Adrenal gland (tissue), 12 donors: ENCODE data around the gene TMEM81. TPM values are rescaled to one million over a fixed set of nuclear protein-coding genes. Genes with fewer than 3 reads are reported as not detected.

ENCODE experiments used
- DNase-seq, 7 donors: peaks; one replicate each; pipeline ENCODE4 v3.0.0-alpha.2; 2019 to 2020
- H3K27ac ChIP-seq, 5 donors: fragments of 200-600 bp; sonication (generic) in 4 of 5; 1 replicate in 3 of 5; 2 replicates in 2 of 5; pipeline versions ENCODE4 v1.5.1 to v1.8.0; 2016 to 2020; ENCODE audit warnings: mild to moderate bottlenecking in 1 of 5
- H3K27me3 ChIP-seq: fragments of 200-600 bp; 2 replicates; pipeline ENCODE4 v1.8.0; 2021
- H3K36me3 ChIP-seq, 2 donors: fragments of 200-600 bp; replicated peaks in 1 of 2; 1 replicate in 1 of 2; 2 replicates in 1 of 2; pipeline versions ENCODE4 v1.5.1 to v1.8.0; 2018 to 2022
- H3K4me1 ChIP-seq, 2 donors: fragments of 200-600 bp; replicated peaks in 1 of 2; 1 replicate in 1 of 2; 2 replicates in 1 of 2; pipeline versions ENCODE4 v1.5.1 to v1.8.0; 2018 to 2021
- H3K4me3 ChIP-seq, 4 donors: fragments of 200-600 bp; sonication (generic) in 3 of 4; one replicate each; pipeline ENCODE4 v1.5.1; 2016 to 2018
- H3K9me3 ChIP-seq, 3 donors: fragments of 200-600 bp; sonication (generic) in 1 of 3; replicated peaks in 1 of 3; 1 replicate in 2 of 3; 2 replicates in 1 of 3; pipeline versions ENCODE4 v1.5.1 to v1.8.0; 2016 to 2021
- CTCF ChIP-seq, 6 experiments: fragments of 450-650 bp in 4 of 6; fragments of 200-600 bp in 2 of 6; sonication (generic) in 1 of 6; IDR thresholded peaks; 1 replicate in 5 of 6; 2 replicates in 1 of 6; pipeline versions ENCODE4 v1.5.1 to v1.8.0; 2016 to 2021; ENCODE audit warnings: antibody characterized with exemption in 6 of 6, mild to moderate bottlenecking in 2 of 6, moderate library complexity in 1 of 6
- POLR2A ChIP-seq, 2 donors: fragments of 450-650 bp; IDR thresholded peaks; one replicate each; pipeline ENCODE4 v1.6.1; 2017; ENCODE audit warnings: antibody characterized with exemption in 2 of 2, mild to moderate bottlenecking in 2 of 2, moderate library complexity in 1 of 2
- WGBS, 4 donors: extraction: QIAGEN DNeasy Blood & Tissue Kit in 2 of 4; methylation state at CpG; one replicate each; pipeline versions ENCODE4 v1.1.5 to v1.1.7; 2013 to 2017; 5-methylcytosine and 5-hydroxymethylcytosine counted together
- intact Hi-C, 2 donors: fragments of 100-400 bp; cut with DNase I; formaldehyde crosslinking; loops; one replicate each; pipeline versions ENCODE4 v1.14.1 to v1.15.0; 2022 to 2023
- polyA plus RNA-seq, 3 donors: library from polyadenylated mRNA; stranded (reverse); fragments of 200-250 nt in 2 of 3; fragments of 350-450 nt in 1 of 3; fragmentation: Illumina TruSeq in 1 of 3; extraction: RNeasy Lipid Tissue Mini Kit (QIAGEN cat#74804) in 1 of 3; gene quantifications; one replicate each; pipeline ENCODE4 v1.2.3, GENCODE V29; 2013 to 2014
- total RNA-seq, 9 donors: library from RNA; depleted of rRNA in 4 of 9; stranded (reverse); fragments of >200 nt in 4 of 9; fragments of 120-200 nt in 1 of 9; fragmentation: NEBNext Ultra II Directional in 1 of 9; extraction: Animal tissue kit (Norgen Biotek cat#: 25700) in 1 of 9; gene quantifications; one replicate each; pipeline versions ENCODE4 v1.1.0 to v1.2.4, GENCODE V29; 2013 to 2023
- donor health status: healthy with polysubstance abuse.
- donor health status: Bipolar disorder and iron deficiency.
- donor health status: DM: yes; HTN: yes; CAD: no.
- donor health status: DM: no; HTN: no; CAD: no.
- donor health status: DM: no; HTN: no; CAD: no.
- donor health status: DM: yes; HTN: yes; CAD: no.

Gene TMEM81
- total and polyA plus RNA-seq, 12 donors, result 1.9 to 5.0 (median 3.5) TPM

- no peak overlapping the region for H3K27ac ChIP-seq
- intact Hi-C loops, result no loop called here
- no peaks in the 10 kb centered on the region for H3K27me3 ChIP-seq
- no peak overlapping the region for H3K4me3 ChIP-seq
- WGBS, 4 donors, result 61 to 78% (median 68%) methylated on average over 2 of the region's 2 CpGs
- H3K4me1 ChIP-seq, result peaks cover 12 to 31% of the 10 kb centered on the region in 2 donors
- no peak for DNase-seq
- H3K36me3 ChIP-seq, result peaks cover 0 to 25% of the 10 kb centered on the region in 2 donors
- no peaks in the 10 kb centered on the region for H3K9me3 ChIP-seq
- TF ChIP-seq POLR2A (IDR thresholded peaks at IDR 0.05), result no peak
- TF ChIP-seq CTCF (IDR thresholded peaks at IDR 0.05), result no peak
Measured at GRCh38 chr1:205118752-205119151, 34.5 kb upstream of the TMEM81 start.

- Histone ChIP-seq H3K36me3 (peaks cover 0 to 42% of the 10 kb centered on the region in 2 donors), H3K4me3 (no peak overlapping the region), H3K4me1 (no peaks in the 10 kb centered on the region), H3K9me3 (no peaks in the 10 kb centered on the region), H3K27me3 (no peaks in the 10 kb centered on the region), H3K27ac (no peak overlapping the region)
- intact Hi-C loops, result no loop called here
- TF ChIP-seq POLR2A (IDR thresholded peaks at IDR 0.05), result no peak
- TF ChIP-seq CTCF (IDR thresholded peaks at IDR 0.05), result no peak
- DNase-seq, result no peak
Measured at GRCh38 chr1:205111354-205111753, 27.1 kb upstream of the TMEM81 start.

DNA sequence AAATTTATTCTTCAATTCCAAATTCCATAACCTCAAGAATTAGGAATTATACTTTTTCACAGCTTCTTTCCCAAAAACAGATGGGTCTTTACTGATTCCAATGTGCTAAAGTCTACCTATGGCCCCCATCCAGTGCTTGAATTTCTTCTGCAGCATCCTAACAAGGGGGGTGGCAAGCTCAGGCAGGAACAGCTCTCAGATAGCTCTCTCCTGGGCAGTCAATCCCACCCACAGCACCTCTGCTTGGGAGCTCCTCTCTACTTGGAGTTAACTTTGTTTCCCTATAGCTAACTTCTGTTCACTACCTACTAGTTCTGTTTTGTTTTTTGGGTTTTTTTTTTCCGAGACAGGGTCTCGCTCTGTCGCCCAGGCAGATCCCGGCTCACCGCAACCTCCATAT is 25.5 kb upstream of the TMEM81 start:
- intact Hi-C loops, result no loop called here
- no peak overlapping the region for H3K27ac ChIP-seq
- no peak overlapping the region for H3K4me3 ChIP-seq
- no peak for DNase-seq
- peaks cover 0 to 50% of the 10 kb centered on the region in 2 donors for H3K36me3 ChIP-seq
- H3K9me3 ChIP-seq, result no peaks in the 10 kb centered on the region
- 88 to 98% (median 93%) methylated on average over 5 of the region's 5 CpGs for WGBS, 4 donors
- no peak for TF ChIP-seq POLR2A (IDR thresholded peaks at IDR 0.05)
- H3K4me1 ChIP-seq, result no peaks in the 10 kb centered on the region
- no peaks in the 10 kb centered on the region for H3K27me3 ChIP-seq

DNA sequence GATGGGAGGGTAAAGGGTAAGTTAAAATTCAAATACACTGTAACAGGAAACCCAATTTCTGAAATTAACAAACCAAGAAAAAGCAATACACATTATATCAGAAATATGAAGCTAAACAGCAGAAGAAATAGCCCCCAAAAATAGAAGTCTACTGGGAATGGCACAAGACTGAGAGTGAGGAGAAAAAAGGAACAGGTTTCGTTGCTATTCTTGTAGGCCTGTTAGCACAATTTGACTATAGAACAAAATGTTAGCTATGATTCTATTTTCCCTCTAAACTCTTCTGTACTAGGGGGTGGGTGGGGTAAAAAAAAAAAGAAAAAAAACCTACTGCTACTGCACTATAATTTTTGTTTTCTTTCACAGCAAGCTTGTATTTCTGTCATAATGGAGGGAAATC is 25.0 kb upstream of the TMEM81 start:
- 86 to 98% (median 93%) methylated on average over 1 of the region's 1 CpG for WGBS, 4 donors
- TF ChIP-seq POLR2A (IDR thresholded peaks at IDR 0.05) (no peak), CTCF (IDR thresholded peaks at IDR 0.05) (no peak)
- Histone ChIP-seq H3K36me3 (peaks cover 0 to 50% of the 10 kb centered on the region in 2 donors), H3K4me3 (no peak overlapping the region), H3K9me3 (no peaks in the 10 kb centered on the region), H3K27me3 (no peaks in the 10 kb centered on the region), H3K27ac (no peak overlapping the region), H3K4me1 (no peaks in the 10 kb centered on the region)
- intact Hi-C loops, result no loop called here
- no peak for DNase-seq

DNA sequence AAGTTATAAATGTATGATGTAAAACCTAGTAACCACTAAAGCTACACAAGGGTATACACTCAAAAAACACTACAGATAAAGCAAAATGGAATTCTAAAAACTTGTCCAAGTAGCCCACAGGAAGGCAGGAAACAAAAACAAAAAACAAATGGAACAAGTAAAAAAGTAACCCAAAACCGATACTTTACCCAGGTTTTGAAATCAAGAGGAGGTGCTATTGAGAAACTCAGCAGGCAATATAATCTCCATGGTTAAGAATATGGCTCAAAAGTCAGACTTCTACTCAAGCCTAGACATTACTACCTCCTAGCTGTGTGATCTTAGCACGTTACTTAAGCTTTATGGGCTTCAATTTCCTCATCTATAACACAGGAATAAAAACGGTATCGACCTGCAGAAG is 24.2 kb upstream of the TMEM81 start:
- TF ChIP-seq CTCF (IDR thresholded peaks at IDR 0.05), result no peak
- no peak for TF ChIP-seq POLR2A (IDR thresholded peaks at IDR 0.05)
- no peak overlapping the region for H3K27ac ChIP-seq
- WGBS, 4 donors, result 82 to 90% (median 89%) methylated on average over 4 of the region's 4 CpGs
- H3K9me3 ChIP-seq, result no peaks in the 10 kb centered on the region
- intact Hi-C loops, result no loop called here
- H3K4me1 ChIP-seq, result peaks cover 0 to 1% of the 10 kb centered on the region in 2 donors
- H3K4me3 ChIP-seq, result no peak overlapping the region
- DNase-seq, result no peak
- H3K27me3 ChIP-seq, result no peaks in the 10 kb centered on the region
- H3K36me3 ChIP-seq, result peaks cover 0 to 46% of the 10 kb centered on the region in 2 donors
